Body of pancreas (tissue), 4 donors: Measurements from ENCODE around the gene CTIF.

Source experiments
- CTCF ChIP-seq, 7 experiments: fragments of 450-650 bp in 4 of 7; fragments of 200-600 bp in 3 of 7; sonication (generic) in 3 of 7; IDR thresholded peaks; one replicate each; pipeline ENCODE4 v1.5.1; 2016 to 2019; ENCODE audit warnings: antibody characterized with exemption in 7 of 7
- POLR2A ChIP-seq, 3 donors: fragments of 450-650 bp; IDR thresholded peaks; one replicate each; pipeline ENCODE4 v1.6.1; 2016; ENCODE audit warnings: antibody characterized with exemption in 3 of 3, mild to moderate bottlenecking in 2 of 3

GRCh38 chr18:48655508-48655907, 116.7 kb downstream of the CTIF start:
- TF ChIP-seq CTCF (IDR thresholded peaks at IDR 0.05) (no peak), POLR2A (IDR thresholded peaks at IDR 0.05) (no peak)
